DMS 273 treated with DMSO at 0.1 percent for 48 hours (cell line): Measurements from ENCODE around the gene MRLN.
"Not testable (repeated sequence)": the region's sequence is repeated elsewhere in the genome, so short reads cannot be mapped to it uniquely, and the experiment has no call there.

ENCODE experiments used
- DNase-seq: peaks from one replicate; lab custom pipeline; 2025; lab: John Stamatoyannopoulos, UW

MRLN gene

GRCh38 chr10:59745163-59745650, 8.0 kb downstream of the MRLN start:
- DNase-seq = no peak

GRCh38 chr10:59744762-59745161, 8.5 kb downstream of the MRLN start:
- DNase-seq = not testable (repeated sequence)

GRCh38 chr10:59744156-59744555, 9.1 kb downstream of the MRLN start:
- not testable (repeated sequence) for DNase-seq

GRCh38 chr10:59741583-59741982, 11.7 kb downstream of the MRLN start:
- no peak for DNase-seq

GRCh38 chr10:59741048-59741447, 12.2 kb downstream of the MRLN start:
- no peak for DNase-seq

GRCh38 chr10:59736749-59737148, 16.5 kb downstream of the MRLN start:
- DNase-seq = no peak

GRCh38 chr10:59735296-59735695, 18.0 kb downstream of the MRLN start:
- DNase-seq = no peak

- DNase-seq = no peak
Observed at GRCh38 chr10:59734014-59734462, 19.2 kb downstream of the MRLN start.

- DNase-seq = not testable (repeated sequence)
Observed at GRCh38 chr10:59733321-59734013, 19.8 kb downstream of the MRLN start.

- not testable (repeated sequence) for DNase-seq
Observed at GRCh38 chr10:59732849-59733248, 20.4 kb downstream of the MRLN start.

- DNase-seq = not testable (repeated sequence)
Observed at GRCh38 chr10:59729167-59729566, 24.1 kb downstream of the MRLN start.

- DNase-seq = no peak
Observed at GRCh38 chr10:59724098-59724938, 28.9 kb downstream of the MRLN start.

- DNase-seq = no peak
Observed at GRCh38 chr10:59720377-59720776, 32.9 kb downstream of the MRLN start.

GRCh38 chr10:59719374-59719773, 33.9 kb downstream of the MRLN start:
- no peak for DNase-seq

- DNase-seq = no peak
Observed at GRCh38 chr10:59718257-59718656, 35.0 kb downstream of the MRLN start.

GRCh38 chr10:59713196-59713821, 39.9 kb downstream of the MRLN start:
- DNase-seq = no peak

GRCh38 chr10:59711871-59712494, 41.3 kb downstream of the MRLN start:
- DNase-seq = no peak

- DNase-seq = peak; percentile 36
Observed at GRCh38 chr10:59709395-59710125, 43.7 kb downstream of the MRLN start, which contains the start of gene SLC16A9. Gene SLC16A9, minus strand, starts transcription at chr10:59709850. Its CDS starts 25,559 bp downstream, at chr10:59684291.

- no peak for DNase-seq
Observed at GRCh38 chr10:59708816-59709394, 44.4 kb downstream of the MRLN start.

GRCh38 chr10:59706851-59707797, 46.1 kb downstream of the MRLN start:
- DNase-seq = no peak
